ENCODE data around the gene KRT3. TPM values are rescaled to one million over a fixed set of nuclear protein-coding genes. Genes with fewer than 3 reads are reported as not detected.
A peak's percentile ranks its signal among the peaks of the same experiment; 100 is the strongest.

The KRT3 gene
- total and polyA plus RNA-seq, 10 of the 15 experiments (the other 5 are each of a cell fraction or from before 2014, with no cell fraction given) = not detected

DNA sequence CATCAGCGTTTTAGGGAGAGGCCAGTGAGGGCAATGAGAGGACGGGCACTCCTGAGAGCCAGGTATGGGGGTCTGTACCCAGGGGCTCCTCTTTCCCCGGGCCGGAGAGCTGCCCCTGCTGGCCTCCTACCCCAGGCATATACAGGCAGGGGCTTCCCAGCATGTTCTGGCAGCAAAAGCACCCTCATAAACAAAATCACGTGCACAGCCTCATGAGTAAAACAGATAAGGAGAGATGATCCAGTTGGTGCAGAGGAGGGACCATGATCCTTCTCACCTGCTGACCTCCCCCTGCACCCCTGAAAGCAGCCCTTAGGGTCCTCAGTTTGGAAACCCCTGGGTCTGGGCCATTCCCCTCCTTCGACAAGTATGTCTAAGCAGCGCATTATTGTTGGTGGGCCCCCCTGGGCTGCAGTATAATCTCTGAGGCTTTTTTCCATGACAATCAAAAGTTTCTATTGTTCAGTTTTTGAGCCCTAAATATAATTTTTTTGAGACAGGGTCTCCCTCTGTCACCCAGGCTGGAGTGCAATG lies 23.0 kb upstream of the KRT3 start:
- H3K4me3 ChIP-seq = no peak overlapping the region
- RAD21 ChIA-PET (ENCODE audit: unreplicated experiment) = no interaction called here
- SMC1A ChIA-PET (ENCODE audit: uncharacterized antibody, unreplicated experiment) = no interaction called here
- H2AFZ ChIP-seq (ENCODE audit: control insufficient read depth, low read depth, low read length) = no peak overlapping the region
- no peaks in the 10 kb centered on the region for H3K36me3 ChIP-seq (ENCODE audit: control insufficient read depth in 2 of 2, insufficient read depth in 2 of 2, low read length in 1 of 2)
- in situ Hi-C loops (cut with MboI) = no loop called here
- H3K4me1 ChIP-seq (ENCODE audit: control insufficient read depth, insufficient read depth, low read length) = no peaks in the 10 kb centered on the region
- no peaks in the 10 kb centered on the region; the same call in 1 of the 2 replicates for H4K20me1 ChIP-seq (ENCODE audit: control insufficient read depth, insufficient read depth)
- H3K27ac ChIP-seq (ENCODE audit: control insufficient read depth, insufficient read depth) = no peak overlapping the region
- POLR2A ChIA-PET = no interaction called here
- no peaks in the 10 kb centered on the region for H3K9me3 ChIP-seq (replicated peaks; ENCODE audit: control insufficient read depth, insufficient read depth, low read length)
- BruUV-seq (replicated peaks) = no TSS peak
- H3K79me2 ChIP-seq (ENCODE audit: control insufficient read depth, insufficient read depth, low read length) = no peaks in the 10 kb centered on the region
- H3K4me2 ChIP-seq (ENCODE audit: control insufficient read depth, insufficient read depth) = no peak overlapping the region
- ATAC-seq (no peak), FAIRE-seq (no peak), DNase-seq (ENCODE audit: low read depth, low spot score) (no peak)
- CTCF ChIA-PET = no interaction called here
- H3K27me3 ChIP-seq (replicated peaks in 1 of 2; ENCODE audit: control insufficient read depth in 2 of 2, insufficient read depth in 2 of 2, low read length in 1 of 2) = peaks cover 0 to 6% of the 10 kb centered on the region in 2 experiments; a peak in 1 of 4 replicates
- intact Hi-C loops (cut with micrococcal nuclease; ENCODE audit: unreplicated experiment) = no loop called here
- TF ChIP-seq BHLHE40 (IDR thresholded peaks at IDR 0.05; ENCODE audit: borderline replicate concordance in 1 of 2, low read depth in 2 of 2, low read length in 1 of 2) (peak in 1 of 2 experiments; percentile 14; a peak in 1 of 4 replicates), SUPT20H (IDR thresholded peaks at IDR 0.05; ENCODE audit: borderline replicate concordance, control insufficient read depth, low read depth, low read length) (no peak)
- H3K9ac ChIP-seq (ENCODE audit: control insufficient read depth, insufficient read depth, low read length) = no peak overlapping the region
- WGBS (ENCODE audit: insufficient coverage, insufficient replicate concordance, low lambda C conversion rate, missing lambda C conversion rate) = 10% methylated on average over 7 of the region's 7 CpGs

DNA sequence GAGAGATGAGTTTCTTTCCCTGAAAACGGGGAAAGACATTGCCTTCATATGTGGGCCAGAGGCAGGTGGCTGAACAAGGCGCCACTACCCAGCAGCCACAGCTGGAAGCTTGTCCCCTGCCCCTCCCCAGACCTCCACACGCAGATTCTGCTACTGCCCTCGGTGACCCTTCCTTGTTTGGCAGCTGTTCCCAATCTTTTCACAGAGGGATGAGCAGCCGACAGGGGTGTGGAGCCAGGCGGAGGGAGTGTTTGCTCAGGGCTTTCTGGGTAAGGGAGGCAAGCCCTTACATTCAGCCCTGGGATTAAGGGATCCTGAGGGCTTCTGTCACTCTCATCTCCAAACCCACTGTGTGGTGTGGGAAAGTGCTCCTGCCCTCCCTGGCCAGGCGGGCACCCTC lies 22.5 kb upstream of the KRT3 start:
- Histone ChIP-seq H3K4me2 (ENCODE audit: control insufficient read depth, insufficient read depth) (no peak overlapping the region), H3K79me2 (ENCODE audit: control insufficient read depth, insufficient read depth, low read length) (no peaks in the 10 kb centered on the region), H3K27me3 (replicated peaks in 1 of 2; ENCODE audit: control insufficient read depth in 2 of 2, insufficient read depth in 2 of 2, low read length in 1 of 2) (peaks cover 0 to 7% of the 10 kb centered on the region in 2 experiments; a peak in 1 of 4 replicates), H3K36me3 (ENCODE audit: control insufficient read depth in 2 of 2, insufficient read depth in 2 of 2, low read length in 1 of 2) (no peaks in the 10 kb centered on the region), H3K27ac (ENCODE audit: control insufficient read depth, insufficient read depth) (no peak overlapping the region), H3K4me3 (no peak overlapping the region), H4K20me1 (ENCODE audit: control insufficient read depth, insufficient read depth) (no peaks in the 10 kb centered on the region; the same call in 1 of the 2 replicates), H3K9ac (ENCODE audit: control insufficient read depth, insufficient read depth, low read length) (no peak overlapping the region), H3K4me1 (ENCODE audit: control insufficient read depth, insufficient read depth, low read length) (no peaks in the 10 kb centered on the region), H3K9me3 (replicated peaks; ENCODE audit: control insufficient read depth, insufficient read depth, low read length) (no peaks in the 10 kb centered on the region), H2AFZ (ENCODE audit: control insufficient read depth, low read depth, low read length) (no peak overlapping the region)
- DNase-seq (ENCODE audit: low read depth, low spot score) (no peak), FAIRE-seq (no peak), ATAC-seq (no peak)
- intact Hi-C loops (cut with micrococcal nuclease; ENCODE audit: unreplicated experiment) (no loop called here), in situ Hi-C loops (cut with MboI) (no loop called here)
- SMC1A ChIA-PET (ENCODE audit: uncharacterized antibody, unreplicated experiment) = interaction anchor here (0.5 kb wide), 1 partner anchor 1897 kb away, joined by 3 read pairs; no protein-coding TSS in a partner anchor
- 9% methylated on average over 7 of the region's 7 CpGs for WGBS (ENCODE audit: insufficient coverage, insufficient replicate concordance, low lambda C conversion rate, missing lambda C conversion rate)
- CTCF ChIA-PET = no interaction called here
- TF ChIP-seq GABPA (IDR thresholded peaks at IDR 0.05; ENCODE audit: low read depth) (no peak), ZBED1 (IDR thresholded peaks at IDR 0.05; ENCODE audit: borderline replicate concordance) (no peak), SIX5 (IDR thresholded peaks at IDR 0.05; ENCODE audit: low read depth, low read length, severe bottlenecking) (no peak), BHLHE40 (IDR thresholded peaks at IDR 0.05; ENCODE audit: borderline replicate concordance in 1 of 2, low read depth in 2 of 2, low read length in 1 of 2) (no peak)
- RAD21 ChIA-PET (ENCODE audit: unreplicated experiment) = no interaction called here
- no TSS peak for BruUV-seq (replicated peaks)
- POLR2A ChIA-PET = no interaction called here

Measured in GM12878 (cell line).